DOHH2 (cell line): Measurements from ENCODE around the gene BARX1.

Source experiments
- H3F3A ChIP-seq: fragments of 200-600 bp; sonication (generic), shearing (Covaris generic); 2 replicates; pipeline ENCODE4 v1.6.0; 2016; ENCODE audit warnings: antibody characterized with exemption, mild to moderate bottlenecking; ENCODE audit not compliant: control insufficient read depth, insufficient read depth
- H3K27ac ChIP-seq: fragments of 200-600 bp; sonication (generic); 2 replicates; pipeline ENCODE4 v1.5.1; 2014; ENCODE audit warnings: low read depth, mild to moderate bottlenecking, low read length, moderate library complexity
- H3K27me3 ChIP-seq: fragments of 200-600 bp; sonication (generic); 2 replicates; pipeline ENCODE4 v1.6.1; 2014; ENCODE audit warnings: mild to moderate bottlenecking, low read length, mixed read lengths; ENCODE audit not compliant: control insufficient read depth
- H3K36me3 ChIP-seq: fragments of 200-600 bp; sonication (generic); 2 replicates; pipeline ENCODE4 v1.6.1; 2014; ENCODE audit warnings: mild to moderate bottlenecking, low read length, moderate library complexity, mixed read lengths; ENCODE audit not compliant: control insufficient read depth
- H3K4me1 ChIP-seq: fragments of 200-600 bp; sonication (generic); 2 replicates; pipeline ENCODE4 v1.6.1; 2014; ENCODE audit warnings: mild to moderate bottlenecking, low read length, mixed read lengths; ENCODE audit not compliant: control insufficient read depth
- H3K4me2 ChIP-seq: fragments of 200-600 bp; sonication (generic); 2 replicates; pipeline ENCODE4 v1.6.0; 2014; ENCODE audit warnings: mild to moderate bottlenecking, low read length, moderate library complexity
- H3K4me3 ChIP-seq: fragments of 200-600 bp; sonication (generic); 2 replicates; pipeline ENCODE4 v1.5.1; 2014; ENCODE audit warnings: mild to moderate bottlenecking, low read length, mixed read lengths
- H3K79me2 ChIP-seq: fragments of 200-600 bp; sonication (generic); 2 replicates; pipeline ENCODE4 v1.6.1; 2014; ENCODE audit warnings: mild to moderate bottlenecking, low read length, mixed read lengths; ENCODE audit not compliant: control insufficient read depth
- H3K9me2 ChIP-seq: fragments of 200-600 bp; sonication (generic); replicated peaks from 2 replicates; pipeline ENCODE4 v1.6.1; 2014; ENCODE audit warnings: mild to moderate bottlenecking, low read length, mixed read lengths; ENCODE audit not compliant: control insufficient read depth
- H3K9me3 ChIP-seq: fragments of 200-600 bp; sonication (generic); 2 replicates; pipeline ENCODE4 v1.6.1; 2014; ENCODE audit warnings: antibody characterized with exemption, low read length, mixed read lengths; ENCODE audit not compliant: control insufficient read depth, insufficient read depth
- H4K20me1 ChIP-seq: fragments of 200-600 bp; sonication (generic); 2 replicates; pipeline ENCODE4 v1.6.0; 2014; ENCODE audit warnings: low read depth, mild to moderate bottlenecking, antibody characterized with exemption, low read length, moderate library complexity; ENCODE audit not compliant: control insufficient read depth, insufficient read depth
- CTCF ChIP-seq: fragments of 200-600 bp; sonication (generic); IDR thresholded peaks from one replicate; pipeline ENCODE4 v1.5.1; 2014; ENCODE audit warnings: antibody characterized with exemption, mild to moderate bottlenecking, low read depth, low read length; ENCODE audit not compliant: poor library complexity, severe bottlenecking
- EZH2phosphoT487 ChIP-seq: fragments of 200-600 bp; sonication (generic); IDR thresholded peaks from 2 replicates; pipeline ENCODE4 v1.6.1; 2017; ENCODE audit warnings: borderline replicate concordance, mild to moderate bottlenecking, antibody characterized with exemption, low read length, moderate library complexity, mixed read lengths

BARX1 gene

GRCh38 chr9:93911136-93911745 lies 43.9 kb downstream of the BARX1 start:
- no peaks in the 10 kb centered on the region for H3K79me2 ChIP-seq
- no peaks in the 10 kb centered on the region for H4K20me1 ChIP-seq
- H3K4me2 ChIP-seq: no peak overlapping the region
- no peak overlapping the region for H3K4me3 ChIP-seq
- 0 out of 2 replicates have a peak, but pooled peaks cover 6% of the 10 kb centered on the region for H3K27me3 ChIP-seq
- no peaks in the 10 kb centered on the region for H3K9me2 ChIP-seq
- H3K36me3 ChIP-seq: no peaks in the 10 kb centered on the region
- no peaks in the 10 kb centered on the region for H3F3A ChIP-seq
- no peak overlapping the region for H3K27ac ChIP-seq
- H3K4me1 ChIP-seq: peaks cover 10% of the 10 kb centered on the region
- H3K9me3 ChIP-seq: no peaks in the 10 kb centered on the region
- TF ChIP-seq EZH2phosphoT487 (no peak), CTCF (no peak)

GRCh38 chr9:93910598-93910997 lies 44.6 kb downstream of the BARX1 start:
- H3K4me2 ChIP-seq: no peak overlapping the region
- no peak overlapping the region for H3K4me3 ChIP-seq
- 0 out of 2 replicates have a peak, but pooled peaks cover 6% of the 10 kb centered on the region for H3K27me3 ChIP-seq
- H4K20me1 ChIP-seq: no peaks in the 10 kb centered on the region
- no peaks in the 10 kb centered on the region for H3F3A ChIP-seq
- H3K4me1 ChIP-seq: peaks cover 10% of the 10 kb centered on the region
- H3K27ac ChIP-seq: no peak overlapping the region
- no peaks in the 10 kb centered on the region for H3K36me3 ChIP-seq
- H3K79me2 ChIP-seq: no peaks in the 10 kb centered on the region
- TF ChIP-seq CTCF (no peak), EZH2phosphoT487 (no peak)
- H3K9me3 ChIP-seq: no peaks in the 10 kb centered on the region
- no peaks in the 10 kb centered on the region for H3K9me2 ChIP-seq

- H3K9me3 ChIP-seq: no peaks in the 10 kb centered on the region
- no peak overlapping the region for H3K4me2 ChIP-seq
- TF ChIP-seq CTCF: no peak
- no peak for TF ChIP-seq EZH2phosphoT487
- 0 out of 2 replicates have a peak, but pooled peaks cover 6% of the 10 kb centered on the region for H3K27me3 ChIP-seq
- H3K36me3 ChIP-seq: no peaks in the 10 kb centered on the region
- no peak overlapping the region for H3K4me3 ChIP-seq
- H3K4me1 ChIP-seq: peaks cover 10% of the 10 kb centered on the region
- no peaks in the 10 kb centered on the region for H3F3A ChIP-seq
- H3K9me2 ChIP-seq: no peaks in the 10 kb centered on the region
- H3K79me2 ChIP-seq: no peaks in the 10 kb centered on the region
- H3K27ac ChIP-seq: no peak overlapping the region
- H4K20me1 ChIP-seq: no peaks in the 10 kb centered on the region
These were observed 45.0 kb downstream of the BARX1 start for GRCh38 chr9:93910196-93910595.
